GM12878 (cell line): ENCODE data around the gene SMKR1. TPM values are rescaled to one million over a fixed set of nuclear protein-coding genes. Genes with fewer than 3 reads are reported as not detected.

Experiments
- ATAC-seq: fragments of 200-7000 bp; cut with Tn5 transposase; 3 replicates; pipeline ENCODE4 v1.9.1; 2020; ENCODE audit warnings: mild to moderate bottlenecking, moderate library complexity
- BruUV-seq: library from RNA; stranded (reverse); fragments of 400-500 nt; replicated peaks from 2 replicates; lab custom pipeline; 2021; lab: Mats Ljungman, UMichigan
- CTCF ChIA-PET: fragments of 300-600 bp; sonication (Branson Sonifier 250); formaldehyde crosslinking; extraction: SDS; loops from one replicate; lab custom pipeline; 2021; ENCODE audit warnings: inconsistent platforms; lab: Yijun Ruan, JAX
- POLR2A ChIA-PET: fragments of 350-600 bp; formaldehyde crosslinking; extraction: SDS; loops from one replicate; lab custom pipeline; 2021; ENCODE audit warnings: inconsistent platforms; lab: Charles Lee
- RAD21 ChIA-PET: fragments of 300-600 bp; sonication (Branson Sonifier 250); formaldehyde crosslinking; loops from one replicate; lab custom pipeline; 2023; ENCODE audit warnings: antibody characterized with exemption; ENCODE audit not compliant: unreplicated experiment; lab: Charles Lee
- SMC1A ChIA-PET: fragments of 300-600 bp; sonication (Branson Sonifier 250); formaldehyde crosslinking; loops from one replicate; lab custom pipeline; 2023; ENCODE audit not compliant: unreplicated experiment, uncharacterized antibody; lab: Charles Lee
- DNase-seq: peaks from one replicate; pipeline ENCODE4 v3.0.0-alpha.2; 2011; ENCODE audit warnings: low read depth, low spot score
- FAIRE-seq: peaks from 3 replicates; lab custom pipeline; 2011; peaks lifted over from hg19 to GRCh38; lab: Jason Lieb, UNC
- H2AFZ ChIP-seq: 2 replicates; pipeline ENCODE4 v1.6.0; 2011; ENCODE audit warnings: low read depth, low read length, control low read depth; ENCODE audit not compliant: control insufficient read depth
- H3K27ac ChIP-seq: 2 replicates; pipeline ENCODE4 v1.5.1; 2011; ENCODE audit warnings: control low read depth; ENCODE audit not compliant: control insufficient read depth, insufficient read depth
- H3K27me3 ChIP-seq, 2 experiments: replicated peaks in 1 of 2; 2 replicates each; pipeline versions ENCODE4 v1.6.0 to v1.6.1; 2011; ENCODE audit warnings: low read length in 1 of 2; ENCODE audit not compliant: control insufficient read depth in 2 of 2, insufficient read depth in 2 of 2
- H3K36me3 ChIP-seq, 2 experiments: 2 replicates each; pipeline ENCODE4 v1.5.1; 2011; ENCODE audit warnings: low read length in 1 of 2; ENCODE audit not compliant: control insufficient read depth in 2 of 2, insufficient read depth in 2 of 2
- H3K4me1 ChIP-seq: 2 replicates; pipeline ENCODE4 v1.6.1; 2011; ENCODE audit warnings: mild to moderate bottlenecking, low read length, moderate library complexity, mixed read lengths; ENCODE audit not compliant: control insufficient read depth, insufficient read depth
- H3K4me2 ChIP-seq: 2 replicates; pipeline ENCODE4 v1.6.0; 2011; ENCODE audit warnings: control low read depth; ENCODE audit not compliant: control insufficient read depth, insufficient read depth
- H3K4me3 ChIP-seq: fragments of 200-600 bp; sonication (generic); 2 replicates; pipeline ENCODE4 v1.5.1; 2016
- H3K79me2 ChIP-seq: 2 replicates; pipeline ENCODE4 v1.6.0; 2011; ENCODE audit warnings: low read length; ENCODE audit not compliant: control insufficient read depth, insufficient read depth
- H3K9ac ChIP-seq: 2 replicates; pipeline ENCODE4 v1.8.0; 2011; ENCODE audit warnings: low read length, control low read depth, mixed read lengths; ENCODE audit not compliant: control insufficient read depth, insufficient read depth
- H3K9me3 ChIP-seq: replicated peaks from 3 replicates; pipeline ENCODE4 v1.5.1; 2011; ENCODE audit warnings: mild to moderate bottlenecking, low read length; ENCODE audit not compliant: control insufficient read depth, insufficient read depth
- H4K20me1 ChIP-seq: 2 replicates; pipeline ENCODE4 v1.6.0; 2011; ENCODE audit not compliant: control insufficient read depth, insufficient read depth
- BHLHE40 ChIP-seq, 2 experiments: fragments of 450-650 bp in 1 of 2; IDR thresholded peaks; 2 replicates each; pipeline ENCODE4 v1.6.1; 2011 to 2017; ENCODE audit warnings: low read depth in 2 of 2, borderline replicate concordance in 1 of 2, improper control_type of control experiment in 1 of 2, low read length in 1 of 2, mild to moderate bottlenecking in 1 of 2
- CHD1 ChIP-seq: IDR thresholded peaks from 2 replicates; pipeline ENCODE4 v1.6.1; 2012; ENCODE audit warnings: low read depth, low read length, improper control_type of control experiment
- E4F1 ChIP-seq: fragments of 450-650 bp; IDR thresholded peaks from 2 replicates; pipeline ENCODE4 v1.6.1; 2018; ENCODE audit warnings: borderline replicate concordance, mild to moderate bottlenecking; ENCODE audit not compliant: partially characterized antibody
- FOXK2 ChIP-seq: fragments of 450-650 bp; IDR thresholded peaks from 2 replicates; pipeline ENCODE4 v1.6.1; 2017; ENCODE audit warnings: mild to moderate bottlenecking, moderate library complexity
- IKZF1 ChIP-seq: fragments of 450-650 bp; conservative IDR thresholded peaks from 2 replicates; pipeline ENCODE4 v1.6.1; 2017; ENCODE audit warnings: antibody characterized with exemption, mild to moderate bottlenecking
- JUNB ChIP-seq: IDR thresholded peaks from 2 replicates; pipeline ENCODE4 v1.6.1; 2016; ENCODE audit warnings: antibody characterized with exemption, mild to moderate bottlenecking
- LARP7 ChIP-seq: fragments of 450-650 bp; IDR thresholded peaks from 2 replicates; pipeline ENCODE4 v1.6.1; 2017; ENCODE audit warnings: mild to moderate bottlenecking
- MEF2B ChIP-seq: fragments of 450-650 bp; IDR thresholded peaks from 2 replicates; pipeline ENCODE4 v1.6.1; 2018; ENCODE audit warnings: mild to moderate bottlenecking, moderate library complexity; ENCODE audit not compliant: partially characterized antibody, poor library complexity, severe bottlenecking
- MXI1 ChIP-seq: fragments of 150-350 bp; IDR thresholded peaks from 2 replicates; pipeline ENCODE4 v1.6.1; 2011; ENCODE audit warnings: low read depth, mild to moderate bottlenecking, inconsistent platforms, low read length, improper control_type of control experiment
- NR2F1 ChIP-seq: fragments of 450-650 bp; conservative IDR thresholded peaks from 2 replicates; pipeline ENCODE4 v1.6.1; 2017; ENCODE audit warnings: mild to moderate bottlenecking
- RUNX3 ChIP-seq: IDR thresholded peaks from 2 replicates; pipeline ENCODE4 v1.6.1; 2012; ENCODE audit warnings: low read length, inconsistent platforms
- USF2 ChIP-seq: IDR thresholded peaks from 2 replicates; pipeline ENCODE4 v1.6.1; 2011; ENCODE audit warnings: low read depth, low read length, improper control_type of control experiment, borderline replicate concordance
- ZNF687 ChIP-seq: fragments of 450-650 bp; IDR thresholded peaks from 2 replicates; pipeline ENCODE4 v1.6.1; 2017; ENCODE audit warnings: mild to moderate bottlenecking, moderate library complexity
- WGBS: methylation state at CpG from one replicate; pipeline ENCODE4 v1.1.6; 2016; ENCODE audit warnings: low lambda C conversion rate; ENCODE audit not compliant: insufficient replicate concordance, insufficient coverage; ENCODE audit errors: missing lambda C conversion rate; 5-methylcytosine and 5-hydroxymethylcytosine counted together
- in situ Hi-C: fragments of 300-500 bp; cut with MboI; formaldehyde crosslinking; loops from 9 replicates; pipeline ENCODE4 v1.14.3; 2018; ENCODE audit warnings: mixed read lengths
- intact Hi-C: fragments of 100-400 bp; cut with micrococcal nuclease; formaldehyde crosslinking; loops from one replicate; pipeline ENCODE4 v1.14.2; 2022; ENCODE audit not compliant: unreplicated experiment
- polyA plus RNA-seq, 11 experiments: library from polyadenylated mRNA; depleted of rRNA in 4 of 11; unstranded in 6 of 11; stranded (reverse) in 5 of 11; fragments of >200 nt; fragmentation: Nextera tagmentation in 4 of 11; fragmentation: Illumina TruSeq in 1 of 11; extraction: Ambion mirVana in 4 of 11; extraction: Trizol in 1 of 11; gene quantifications; 1 replicate in 1 of 11; 2 replicates in 10 of 11; pipeline versions ENCODE4 v1.2.1 to v1.2.3, GENCODE V29; 2011 to 2016; ENCODE audit warnings: inconsistent platforms in 2 of 11, missing spikeins in 2 of 11, low read depth in 1 of 11
- total RNA-seq, 4 experiments: library from RNA; depleted of rRNA in 3 of 4; stranded (reverse); fragments of >200 nt in 3 of 4; fragmentation: Illumina TruSeq in 1 of 4; extraction: Trizol in 1 of 4; gene quantifications; 2 replicates each; pipeline versions ENCODE4 v1.2.1 to v1.2.3, GENCODE V29; 2013 to 2021

Gene SMKR1
- total and polyA plus RNA-seq, 10 of the 15 experiments (the other 5 are each of a cell fraction or from before 2014, with no cell fraction given) = 0.37 to 2.6 (median 0.83) TPM

GRCh38 chr7:129499999-129500398 is 2.3 kb upstream of the SMKR1 start (continued):
- no peak for TF ChIP-seq E4F1
- no peak for TF ChIP-seq FOXK2
- TF ChIP-seq MEF2B = peak; percentile 21
- no peak for TF ChIP-seq MXI1
- peak; percentile 31 for TF ChIP-seq RUNX3

- no TSS peak for BruUV-seq
- intact Hi-C loops (loop anchor here (10.0 kb wide), 1 partner anchor 222 kb away; no protein-coding TSS in a partner anchor), in situ Hi-C loops (no loop called here)
- ChIA-PET RAD21 (no interaction called here), POLR2A (interaction anchor here (0.6 kb wide), 1 partner anchor 17 kb away, joined by 3 read pairs; no protein-coding TSS in a partner anchor), SMC1A (interaction anchor here (0.9 kb wide), 2 partner anchors 118 to 160 kb away, joined by 3 read pairs; no protein-coding TSS in a partner anchor), CTCF (interaction anchor here (0.7 to 0.8 kb wide), 2 partner anchors 132 to 158 kb away, joined by 3 read pairs; no protein-coding TSS in a partner anchor)
- Histone ChIP-seq H3K4me2 (peak overlapping the region; percentile 93), H3K9me3 (no peaks in the 10 kb centered on the region), H3K79me2 (no peaks in the 10 kb centered on the region), H3K4me3 (peak overlapping the region; percentile 61; the same call in 1 of the 2 replicates), H3K36me3 (no peaks in the 10 kb centered on the region), H3K4me1 (peaks cover 17% of the 10 kb centered on the region; the same call in 1 of the 2 replicates), H2AFZ (peak overlapping the region; percentile 88), H3K9ac (peak overlapping the region; percentile 58; the same call in 1 of the 2 replicates), H3K27ac (no peak overlapping the region), H4K20me1 (no peaks in the 10 kb centered on the region), H3K27me3 (no peaks in the 10 kb centered on the region; a peak in 1 of 4 replicates)
- no peak for FAIRE-seq
- 17% methylated on average over 50 of the region's 58 CpGs for WGBS
- DNase-seq = no peak
- ATAC-seq = peak; percentile 32
- peak; percentile 41; the same call in 1 of the 2 replicates for TF ChIP-seq NR2F1
- TF ChIP-seq USF2 = no peak
- TF ChIP-seq IKZF1 = peak; percentile 26; the same call in 1 of the 2 replicates
- TF ChIP-seq CHD1 = no peak
- TF ChIP-seq BHLHE40 (IDR thresholded peaks at IDR 0.05; ENCODE audit: borderline replicate concordance in 1 of 2, low read depth in 2 of 2, low read length in 1 of 2) = 0 out of 4 replicates have a peak, but pooled peaks of 1 of the 2 experiments have one; percentile 1
- TF ChIP-seq JUNB = no peak
- TF ChIP-seq LARP7 = 0 out of 2 replicates have a peak, but pooled peaks have one; percentile 34
- TF ChIP-seq ZNF687 = no peak
Observed at GRCh38 chr7:129502708-129503685, 666 bp downstream of the SMKR1 start.
